GM18507 (cell line): ENCODE results near the gene TMEM201.
A peak's percentile ranks its signal among the peaks of the same experiment; 100 is the strongest.

ENCODE experiments used
- DNase-seq: peaks from one replicate; pipeline ENCODE4 v3.0.0; 2011; ENCODE audit warnings: low read depth; ENCODE audit not compliant: insufficient read length; ENCODE audit errors: extremely low spot score
- FAIRE-seq: peaks from 2 replicates; lab custom pipeline; 2011; peaks lifted over from hg19 to GRCh38; lab: Jason Lieb, UNC

The TMEM201 gene

DNA sequence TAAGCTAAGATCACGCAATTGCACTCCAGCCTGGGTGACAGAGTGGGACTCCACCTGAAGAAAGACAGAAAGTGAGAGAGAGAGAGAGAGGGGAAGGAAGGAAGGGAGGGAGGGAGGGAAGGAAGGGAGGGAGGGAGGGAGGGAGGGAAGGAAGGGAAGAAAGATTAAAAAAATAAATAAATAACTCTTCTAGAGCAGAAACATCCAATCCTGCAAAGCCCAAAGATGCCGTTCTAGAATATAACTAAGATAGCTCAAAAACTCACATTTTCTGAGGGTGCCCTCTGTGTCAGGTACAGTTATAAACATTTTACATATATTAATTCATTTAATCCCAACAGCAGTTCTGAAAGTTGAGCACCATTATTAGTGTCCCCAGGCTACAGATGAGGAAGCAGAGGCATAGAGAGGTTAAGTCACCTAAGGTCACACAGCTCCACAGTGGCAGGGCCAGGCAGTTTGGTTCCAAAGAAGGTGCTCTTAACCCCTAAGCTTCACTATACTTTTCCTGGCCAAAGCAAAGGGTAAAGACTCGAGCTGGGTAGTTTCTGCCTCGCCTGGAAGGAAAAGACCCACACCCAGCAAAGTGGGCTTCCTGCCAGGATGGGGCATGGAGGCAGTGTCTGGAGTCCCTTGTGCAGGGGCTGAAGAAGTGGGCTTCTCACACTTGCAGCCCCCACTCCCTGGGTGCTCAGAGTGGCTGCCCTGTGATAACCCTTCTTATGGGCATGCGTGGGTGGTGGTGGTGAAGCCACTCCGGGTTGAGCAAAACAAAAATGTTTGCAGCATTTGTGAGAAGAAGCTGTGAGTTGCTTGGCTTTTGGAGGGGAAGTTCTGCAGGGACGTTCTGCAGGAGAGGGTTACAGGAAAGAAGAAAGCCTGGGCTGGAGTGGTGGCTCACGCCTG is 54.9 kb downstream of the TMEM201 start:
- DNase-seq (no peak), FAIRE-seq (peak; percentile 29)

DNA sequence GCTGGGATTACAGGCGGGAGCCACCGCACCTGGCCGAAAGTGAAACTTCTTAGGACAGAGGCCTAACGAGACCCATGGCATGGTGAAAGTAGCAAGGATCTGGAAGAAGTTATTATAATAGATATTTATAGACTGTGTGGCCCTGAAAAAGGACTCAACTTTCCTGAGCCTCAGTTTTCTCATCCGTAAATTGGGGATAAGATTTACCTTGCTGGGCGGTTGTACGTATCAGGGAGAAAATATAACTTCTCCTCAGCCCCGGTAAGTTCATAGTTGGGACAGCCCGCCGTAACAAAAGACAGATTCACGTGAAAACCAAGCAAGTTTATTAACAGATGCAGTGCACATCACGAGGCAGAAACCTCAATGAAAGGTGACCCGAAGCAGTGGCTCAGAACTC is 57.3 kb downstream of the TMEM201 start:
- FAIRE-seq: no peak

DNA sequence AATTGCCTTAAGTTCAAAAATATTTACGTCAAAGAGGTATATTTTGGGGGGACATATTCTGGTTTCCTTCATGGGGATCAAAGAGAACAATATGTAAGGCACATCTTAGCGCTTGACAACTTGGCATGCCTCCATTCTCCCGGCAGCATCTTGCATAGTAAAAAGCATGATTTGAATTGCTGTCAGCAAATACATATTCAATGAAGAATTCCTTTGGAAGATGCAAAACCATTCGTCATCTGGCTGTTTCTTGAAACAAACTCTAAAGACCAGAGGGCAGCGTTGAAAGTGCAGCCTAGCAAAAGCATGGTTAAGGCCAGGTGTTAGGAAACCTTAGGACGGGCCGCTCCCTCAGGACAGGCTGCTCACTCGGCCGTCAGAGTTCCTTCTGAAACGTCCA is 59.5 kb downstream of the TMEM201 start:
- FAIRE-seq: no peak

More for the DNA sequence above, 57.3 kb downstream of the TMEM201 start:
- DNase-seq: no peak

DNA sequence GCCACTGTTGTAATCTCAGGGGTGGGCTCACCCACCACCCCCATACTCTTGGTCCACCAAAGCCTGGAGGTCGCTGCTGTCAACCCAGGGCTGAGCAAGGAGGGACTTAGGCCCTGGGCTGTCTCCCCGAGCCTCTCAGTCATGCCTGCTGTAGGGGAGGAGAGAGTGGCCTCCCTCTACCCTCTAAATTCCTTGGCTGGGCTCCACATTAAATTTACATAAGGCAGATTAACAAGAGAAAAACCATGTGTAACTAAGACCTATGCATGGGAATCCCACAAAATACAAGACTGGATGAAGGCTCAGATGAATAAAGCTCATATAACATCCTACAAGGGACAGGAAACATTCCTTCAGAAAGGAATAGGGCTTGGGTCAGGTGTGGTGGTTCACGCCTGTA is 61.1 kb downstream of the TMEM201 start:
- DNase-seq: no peak
- FAIRE-seq: peak; percentile 44

More for the DNA sequence above, 59.5 kb downstream of the TMEM201 start:
- no peak for DNase-seq

DNA sequence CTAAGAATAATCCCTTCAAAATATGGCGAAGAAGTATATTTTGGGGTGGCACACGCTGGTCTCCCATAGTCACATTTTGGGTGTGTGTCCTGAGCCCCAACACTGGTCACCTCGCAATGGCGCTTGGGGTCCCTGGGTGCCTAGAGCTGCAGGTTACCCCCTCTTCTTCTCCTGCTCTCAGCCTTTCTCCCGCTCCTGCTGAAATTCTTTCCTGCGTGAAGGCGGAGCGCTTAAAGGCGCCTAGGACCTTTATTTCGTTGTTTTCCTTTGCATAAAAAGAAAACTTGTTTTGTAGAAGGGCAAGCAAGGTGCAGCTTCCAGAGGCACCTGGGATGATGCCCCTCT is 62.5 kb downstream of the TMEM201 start:
- DNase-seq (no peak), FAIRE-seq (peak; percentile 29)

DNA sequence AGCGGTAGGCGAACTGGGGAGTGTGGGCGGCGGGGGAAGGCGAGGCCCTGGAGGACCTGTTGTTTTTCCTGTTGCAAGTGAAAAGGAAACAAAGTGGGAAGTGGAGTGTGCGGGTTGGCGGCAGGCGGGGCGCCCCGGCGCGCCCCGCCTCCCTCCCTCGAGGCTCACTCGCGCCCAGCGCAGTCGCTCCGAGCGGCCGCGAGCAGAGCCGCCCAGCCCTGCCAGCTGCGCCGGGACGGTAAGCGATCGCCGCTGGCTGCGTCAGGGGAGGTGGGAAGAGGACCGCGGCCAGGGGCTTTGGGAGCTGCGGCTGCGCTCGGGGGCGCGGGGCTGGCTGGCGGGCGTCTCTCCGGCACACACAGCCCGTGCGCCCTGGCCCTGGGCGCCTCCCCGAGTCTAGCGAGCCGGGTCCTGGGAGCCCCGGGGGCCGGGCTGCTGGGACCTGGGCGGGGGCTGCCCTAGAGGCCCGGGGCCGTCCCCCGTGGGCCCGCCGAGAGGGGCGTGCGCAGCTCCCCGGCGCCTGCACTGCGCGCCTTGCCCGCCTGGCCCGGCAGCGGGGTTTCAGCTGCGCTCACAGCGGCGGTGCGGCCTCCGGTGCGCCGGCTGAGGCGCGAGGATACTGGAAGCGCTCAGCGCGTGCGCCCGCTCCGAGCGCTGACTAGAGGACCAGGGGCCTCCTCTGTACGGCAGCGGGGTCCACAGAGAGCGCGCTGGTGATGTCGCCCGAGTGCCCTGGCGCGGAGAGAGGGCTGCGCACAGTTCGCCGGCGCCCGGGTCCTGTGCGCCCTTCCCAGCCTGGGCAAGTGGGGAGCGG is 63.1 kb downstream of the TMEM201 start, which contains the start of gene PIK3CD:
PIK3CD (plus strand) TSS at position 167 of the 814 bp plus-strand sequence. CDS start 58,725 bp downstream, outside the sequence.
- peak; percentile 55 for FAIRE-seq
- DNase-seq: no peak

DNA sequence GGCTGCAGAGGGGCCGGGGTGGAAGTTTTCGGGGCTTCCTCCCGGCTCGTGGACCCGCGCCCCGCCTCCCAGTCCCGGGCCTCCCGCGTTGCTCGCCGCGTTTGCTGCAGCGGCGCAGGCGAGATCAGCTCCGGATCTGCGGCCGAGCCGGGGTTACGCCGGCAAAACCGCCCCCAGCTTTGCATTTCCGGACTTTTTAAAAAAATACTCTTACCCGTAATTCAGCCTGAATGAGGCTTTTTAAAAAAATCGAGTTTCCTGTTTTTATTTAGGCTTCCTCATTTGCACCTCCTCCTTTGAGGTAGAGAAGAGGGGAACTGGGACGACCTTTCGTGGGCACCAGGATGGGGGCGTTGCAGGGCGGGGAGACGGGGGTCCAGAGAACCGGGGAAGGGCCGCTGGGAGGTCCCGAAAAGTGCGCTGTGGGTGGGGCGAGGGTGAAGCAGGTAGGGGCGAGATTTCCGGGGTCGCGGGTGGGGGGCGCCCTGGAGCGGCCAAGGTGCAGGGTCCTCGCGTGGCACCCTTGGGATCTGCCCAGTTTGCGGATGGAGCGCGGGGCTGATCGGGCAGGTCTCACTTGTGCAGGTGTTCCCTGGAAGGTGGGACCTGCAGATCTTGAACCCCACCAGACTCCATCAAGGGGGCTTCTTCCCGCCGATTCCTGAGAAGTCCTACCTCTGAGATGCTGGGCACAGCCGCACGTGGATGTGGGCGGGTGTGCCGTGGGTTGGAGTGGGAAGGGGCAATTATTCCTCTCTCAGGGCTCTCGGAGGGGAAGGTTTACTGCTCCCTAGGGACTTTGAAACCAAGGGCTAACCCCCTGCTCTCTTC is 63.9 kb downstream of the TMEM201 start:
- FAIRE-seq (peak; percentile 81), DNase-seq (no peak)

DNA sequence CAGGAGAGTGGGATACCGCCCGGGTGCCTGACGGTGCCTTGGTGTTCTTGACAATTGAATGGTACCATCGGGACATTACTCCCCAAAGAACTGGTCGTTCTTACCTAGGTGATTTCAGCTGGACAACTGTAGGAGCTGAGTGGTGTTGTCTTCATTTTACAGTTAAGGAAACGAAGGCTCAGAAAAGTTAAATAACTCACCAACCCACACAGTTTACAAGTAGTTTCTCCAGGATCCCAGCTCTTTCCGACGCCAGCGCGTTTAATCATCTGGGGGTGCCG is 64.4 kb downstream of the TMEM201 start:
- FAIRE-seq: no peak
- DNase-seq: no peak

DNA sequence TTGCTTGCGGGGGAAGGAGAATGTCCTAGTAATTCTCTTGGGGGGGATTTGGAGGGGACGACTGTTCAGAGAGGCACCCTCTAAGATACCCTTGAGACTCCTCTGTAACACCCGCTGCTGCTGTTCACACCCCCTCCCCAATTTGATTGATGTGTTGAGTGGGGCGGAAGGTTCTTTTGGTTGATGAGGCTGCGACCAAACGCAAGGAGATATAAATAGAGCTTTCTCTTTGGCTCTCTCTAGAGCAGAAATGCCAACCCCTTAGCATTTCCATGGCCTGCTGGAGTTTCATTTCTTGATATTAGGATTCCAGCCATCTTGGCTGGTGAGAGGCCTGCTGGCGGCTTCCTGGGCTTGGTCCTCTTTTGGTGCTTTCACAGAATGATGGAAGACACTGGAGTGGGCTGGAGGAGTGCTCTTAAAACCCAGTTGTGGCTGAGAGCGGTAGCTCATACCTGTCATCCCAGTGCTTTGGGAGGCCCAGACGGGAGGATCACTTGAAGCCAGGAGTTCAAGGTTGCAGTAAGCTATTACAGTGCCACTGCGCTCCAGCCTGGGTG is 64.9 kb downstream of the TMEM201 start:
- DNase-seq: no peak
- FAIRE-seq: no peak

DNA sequence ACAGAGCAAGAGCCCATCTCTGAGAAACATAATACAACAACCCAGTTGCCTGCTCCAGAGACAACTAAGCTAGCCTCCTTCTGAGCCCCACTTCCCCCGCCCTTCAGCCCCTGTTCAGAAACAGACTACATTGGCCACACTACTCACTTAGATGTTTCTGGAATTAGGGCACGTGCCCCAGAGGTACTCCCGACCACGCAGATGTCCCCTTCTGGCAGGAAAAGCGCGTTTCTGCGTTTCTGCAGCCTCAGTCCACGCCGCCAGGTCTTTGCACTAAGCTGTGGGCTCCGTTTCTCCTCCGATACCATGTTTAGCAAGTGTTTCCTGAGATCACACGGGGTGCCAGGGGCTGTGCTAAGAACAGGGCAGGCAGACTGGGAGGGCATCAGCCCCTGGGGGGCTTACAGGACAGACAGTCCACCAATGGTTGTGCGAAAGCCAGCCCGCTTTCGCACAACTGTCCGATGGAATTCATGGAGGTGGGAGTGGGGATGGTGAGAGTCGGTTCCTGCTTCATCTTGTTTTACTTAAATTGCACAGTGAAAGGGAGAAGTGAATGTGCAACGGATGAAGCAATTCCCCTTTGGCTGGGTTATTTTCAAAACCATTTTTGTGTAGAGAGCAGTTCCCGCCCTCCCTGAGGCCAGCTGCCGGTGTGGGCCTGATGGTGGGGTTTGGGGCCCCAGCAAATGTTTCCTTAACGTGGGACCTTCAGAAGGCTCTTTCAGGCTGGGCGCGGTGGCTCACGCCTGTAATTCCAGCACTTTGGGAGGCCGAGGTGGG is 65.5 kb downstream of the TMEM201 start:
- FAIRE-seq: peak; percentile 88
- no peak for DNase-seq

DNA sequence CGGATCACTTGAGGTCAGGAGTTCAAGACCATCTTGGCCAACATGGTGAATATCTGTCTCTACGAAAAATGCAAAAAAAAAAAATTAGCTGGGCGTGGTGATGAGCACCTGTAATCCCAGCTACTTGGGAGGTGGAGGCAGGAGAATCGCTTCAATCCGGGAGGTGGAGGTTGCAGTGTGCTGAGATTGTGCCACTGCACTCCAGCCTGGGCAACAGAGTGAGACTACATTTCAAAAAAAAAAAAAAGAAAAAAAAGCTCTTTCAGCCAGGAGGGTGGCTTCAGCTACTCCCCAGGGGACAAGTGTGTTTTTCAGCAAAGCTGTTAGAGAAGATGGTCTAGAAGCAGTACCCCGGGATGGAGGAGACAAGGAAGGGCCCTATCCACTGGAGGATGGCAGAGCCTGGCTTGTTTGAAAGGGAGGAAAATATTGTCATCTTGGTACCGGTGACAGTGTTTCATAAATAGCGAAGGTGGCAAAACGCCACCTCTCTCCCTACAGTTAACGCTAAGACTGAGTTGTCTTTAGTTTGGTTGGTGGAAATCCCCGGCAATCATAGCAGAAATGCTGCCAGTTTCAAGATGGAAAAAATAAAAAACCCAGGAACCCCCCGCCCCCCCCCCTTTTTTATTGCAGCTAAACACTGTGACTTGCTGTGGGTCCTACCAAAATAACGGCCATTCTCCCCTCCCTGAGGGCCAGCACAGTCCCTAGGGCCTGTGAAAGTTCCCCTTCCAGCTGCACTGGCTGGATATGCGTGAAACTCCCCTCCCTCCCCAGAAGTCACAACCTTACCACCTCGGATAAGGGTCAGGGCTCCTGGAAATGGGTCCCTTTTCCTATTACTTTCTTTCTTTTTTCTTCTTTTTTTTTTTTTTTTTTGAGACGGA is 66.4 kb downstream of the TMEM201 start:
- FAIRE-seq (no peak), DNase-seq (no peak)

DNA sequence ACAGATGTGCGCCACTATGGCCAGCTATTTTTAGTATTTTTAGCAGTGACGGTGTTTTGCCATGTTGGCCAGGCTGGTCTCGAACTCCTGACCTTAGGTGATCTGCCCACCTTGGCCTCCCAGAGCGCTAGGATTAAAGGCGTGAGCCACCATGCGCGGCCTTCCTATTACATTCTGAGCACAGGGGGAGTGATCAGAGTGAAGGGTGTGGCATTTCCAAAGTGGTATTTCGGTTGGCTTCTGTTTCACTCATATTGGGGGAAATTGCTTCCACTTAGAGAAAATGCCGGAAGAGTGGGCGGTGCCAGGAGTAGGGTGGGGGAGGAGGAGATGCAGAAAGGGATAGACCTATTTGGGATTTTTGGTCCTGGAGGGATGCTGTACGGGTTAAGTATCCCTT is 67.1 kb downstream of the TMEM201 start:
- DNase-seq: no peak
- no peak for FAIRE-seq

DNA sequence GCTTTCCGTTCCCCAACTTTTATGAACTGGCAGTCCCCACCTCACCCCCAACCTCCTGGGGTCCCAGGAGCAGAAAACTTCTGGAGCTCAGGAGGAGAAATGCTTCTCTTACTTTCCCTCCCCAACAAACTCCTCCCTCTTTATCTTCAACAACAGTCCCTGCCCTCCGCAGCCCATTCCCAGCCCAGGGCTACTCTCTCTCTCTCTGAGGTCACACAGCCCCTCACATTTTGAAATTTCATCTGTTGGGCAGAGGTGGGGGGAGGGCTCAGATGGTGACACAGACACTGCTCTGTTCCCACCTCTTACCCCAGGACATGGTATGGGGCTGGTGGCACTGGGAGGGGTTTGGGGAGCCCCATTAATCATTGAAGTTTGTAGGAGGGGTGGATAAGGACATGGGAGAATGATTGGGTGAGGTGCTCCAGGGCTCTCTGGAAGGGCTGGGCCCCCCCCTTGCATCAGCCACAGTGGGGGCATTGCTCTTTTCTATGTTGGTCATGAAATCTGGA is 68.9 kb downstream of the TMEM201 start:
- no peak for DNase-seq
- FAIRE-seq: peak; percentile 81

DNA sequence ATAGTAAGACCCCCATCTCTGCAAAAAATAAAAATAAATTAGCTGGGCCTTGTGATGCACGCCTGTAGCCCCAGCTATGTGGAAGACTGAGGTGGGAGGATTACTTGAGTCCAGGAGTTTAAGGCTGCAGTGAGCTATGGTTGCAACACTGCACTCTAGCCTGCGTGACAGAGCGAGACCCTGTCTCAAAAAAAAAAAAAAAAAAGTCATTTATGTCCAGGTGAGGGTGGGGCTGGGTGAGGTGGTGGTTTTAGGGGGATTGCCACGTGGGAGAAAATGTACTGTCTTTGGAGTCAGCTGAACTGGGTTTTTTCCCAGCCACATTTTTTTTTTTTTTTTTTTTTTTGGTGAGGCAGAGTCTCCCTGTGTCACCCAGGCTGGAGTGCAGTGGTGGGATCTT is 69.5 kb downstream of the TMEM201 start:
- peak; percentile 33 for FAIRE-seq

DNA sequence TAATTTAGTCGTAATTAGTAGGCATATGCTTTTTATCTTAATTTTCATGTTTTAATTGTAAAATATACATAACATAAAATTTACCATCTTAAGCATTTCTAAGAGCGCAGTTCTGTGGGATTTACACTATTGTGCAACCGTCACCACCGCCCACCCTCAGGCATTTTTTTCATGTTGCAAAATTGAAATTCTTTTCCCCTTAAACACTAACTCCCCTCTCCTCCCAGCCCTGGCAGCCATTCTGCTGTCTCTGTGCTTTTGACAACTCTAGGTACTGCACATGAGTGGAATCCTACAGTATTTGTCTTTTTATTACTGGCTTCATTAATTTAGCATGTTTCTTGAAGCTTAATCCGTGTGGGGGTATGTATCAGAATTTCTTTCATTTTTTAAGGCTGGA is 70.6 kb downstream of the TMEM201 start:
- FAIRE-seq (no peak), DNase-seq (no peak)

More for the DNA sequence above, 69.5 kb downstream of the TMEM201 start:
- no peak for DNase-seq

DNA sequence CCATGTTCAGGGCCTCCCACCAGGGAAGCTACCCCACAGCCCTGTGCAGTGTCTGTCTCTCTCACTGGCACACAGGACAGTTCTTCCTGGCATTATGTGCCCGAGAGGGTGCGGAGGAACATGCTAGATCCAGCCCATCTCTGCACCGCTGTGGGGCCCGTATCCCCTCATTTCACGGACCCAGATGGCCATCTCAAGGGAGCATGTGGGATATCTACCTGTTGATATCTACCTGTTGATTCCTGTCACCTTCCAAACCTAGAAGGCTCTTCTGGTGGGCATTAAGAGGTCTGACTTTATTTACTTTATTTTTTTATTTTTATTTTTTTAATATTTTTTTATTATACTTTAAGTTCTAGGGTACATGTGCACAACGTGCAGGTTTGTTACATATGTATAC is 74.5 kb downstream of the TMEM201 start:
- FAIRE-seq (no peak), DNase-seq (no peak)
